Measurements from ENCODE around the gene LYPD1. TPM values are rescaled to one million over a fixed set of nuclear protein-coding genes. Genes with fewer than 3 reads are reported as not detected.

LYPD1 gene
- total RNA-seq: under 1 TPM in 1 of 2 donors, not detected in 1; 0.22 TPM

GRCh38 chr2:132669908-132670495 is at the start of gene LYPD1:
LYPD1 (minus strand) TSS chr2:132670205; CDS start chr2:132669932, 273 bp downstream.
- H3K9me3 ChIP-seq: no peaks in the 10 kb centered on the region
- peaks cover 0 to 31% of the 10 kb centered on the region in 2 donors for H3K4me1 ChIP-seq
- peaks cover 0 to 23% of the 10 kb centered on the region in 2 donors for H3K27me3 ChIP-seq
- H3K36me3 ChIP-seq: no peaks in the 10 kb centered on the region
- peak within 1 kb of the TSS; percentile 28 to 55 for H3K4me3 ChIP-seq
- no peak for TF ChIP-seq CTCF (IDR thresholded peaks at IDR 0.05)
- no peak within 1 kb of the TSS for H3K27ac ChIP-seq
- no peak for DNase-seq (ENCODE audit: low spot score)

GRCh38 chr2:132719480-132719879 is 49.5 kb upstream of the LYPD1 start:
- no peaks in the 10 kb centered on the region for H3K27me3 ChIP-seq
- TF ChIP-seq CTCF (IDR thresholded peaks at IDR 0.05): no peak
- no peak for DNase-seq (ENCODE audit: low spot score)
- no peaks in the 10 kb centered on the region for H3K9me3 ChIP-seq
- no peaks in the 10 kb centered on the region for H3K4me1 ChIP-seq
- H3K27ac ChIP-seq: no peak overlapping the region
- no peaks in the 10 kb centered on the region for H3K36me3 ChIP-seq
- H3K4me3 ChIP-seq: no peak overlapping the region

- H3K36me3 ChIP-seq: no peaks in the 10 kb centered on the region
- no peak for TF ChIP-seq CTCF (IDR thresholded peaks at IDR 0.05)
- no peak overlapping the region for H3K27ac ChIP-seq
- DNase-seq (ENCODE audit: low spot score): no peak
- no peaks in the 10 kb centered on the region for H3K4me1 ChIP-seq
- no peak overlapping the region for H3K4me3 ChIP-seq
- H3K27me3 ChIP-seq: no peaks in the 10 kb centered on the region
- no peaks in the 10 kb centered on the region for H3K9me3 ChIP-seq
These were observed 46.9 kb upstream of the LYPD1 start for GRCh38 chr2:132716954-132717353.

GRCh38 chr2:132715386-132716351 is 45.7 kb upstream of the LYPD1 start:
- H3K27me3 ChIP-seq: no peaks in the 10 kb centered on the region
- no peak for TF ChIP-seq CTCF (IDR thresholded peaks at IDR 0.05)
- H3K27ac ChIP-seq: no peak overlapping the region
- no peaks in the 10 kb centered on the region for H3K9me3 ChIP-seq
- H3K36me3 ChIP-seq: no peaks in the 10 kb centered on the region
- DNase-seq (ENCODE audit: low spot score): no peak
- no peaks in the 10 kb centered on the region for H3K4me1 ChIP-seq
- no peak overlapping the region for H3K4me3 ChIP-seq

GRCh38 chr2:132703396-132703795 is 33.4 kb upstream of the LYPD1 start:
- Histone ChIP-seq H3K27me3 (no peaks in the 10 kb centered on the region), H3K36me3 (no peaks in the 10 kb centered on the region), H3K4me3 (no peak overlapping the region), H3K4me1 (no peaks in the 10 kb centered on the region), H3K9me3 (no peaks in the 10 kb centered on the region), H3K27ac (no peak overlapping the region)
- no peak for DNase-seq (ENCODE audit: low spot score)
- no peak for TF ChIP-seq CTCF (IDR thresholded peaks at IDR 0.05)

All from right atrium auricular region (tissue), 2 donors.